Activated T-cell treated with anti-CD3 and anti-CD28 coated beads, Interleukin-2, amount 50 U/mL, for 4 hours (primary cell): Measurements from ENCODE around the gene AATK. TPM values are rescaled to one million over a fixed set of nuclear protein-coding genes. Genes with fewer than 3 reads are reported as not detected.
"Not testable (repeated sequence)": the region's sequence is repeated elsewhere in the genome, so short reads cannot be mapped to it uniquely, and the experiment has no call there.

Source experiments
- ATAC-seq, 2 donors: fragments of 200-7000 bp; cut with Tn5 transposase; one replicate each; pipeline ENCODE4 v1.10.0; 2021
- DNase-seq: peaks from one replicate; pipeline ENCODE4 v3.0.0-alpha.2; 2020
- H3K27me3 Mint-ChIP-seq: one replicate; pipeline ENCODE4 v1.8.0; 2021; ENCODE audit warnings: low read depth, mixed read lengths
- H3K36me3 Mint-ChIP-seq: one replicate; pipeline ENCODE4 v1.8.0; 2022; ENCODE audit warnings: mixed read lengths; ENCODE audit not compliant: insufficient read depth
- H3K4me1 Mint-ChIP-seq: one replicate; pipeline ENCODE4 v1.8.0; 2021; ENCODE audit warnings: low read depth, mixed read lengths
- H3K4me3 Mint-ChIP-seq: one replicate; pipeline ENCODE4 v1.8.0; 2021; ENCODE audit warnings: mild to moderate bottlenecking, moderate library complexity, mixed read lengths
- H3K9me3 Mint-ChIP-seq: one replicate; pipeline ENCODE4 v1.8.0; 2021; ENCODE audit warnings: mixed read lengths
- total RNA-seq, 3 donors: library from RNA; stranded (reverse); gene quantifications; one replicate each; pipeline ENCODE4 v1.2.1, GENCODE V29; 2021

The AATK gene
- total RNA-seq, 3 donors from 2014 or later = 0.46 to 3.8 (median 0.87) TPM

- H3K4me3 Mint-ChIP-seq, ATAC-seq, H3K27me3 Mint-ChIP-seq, H3K4me1 Mint-ChIP-seq, H3K9me3 Mint-ChIP-seq, H3K36me3 Mint-ChIP-seq, DNase-seq: not testable (repeated sequence)
These were observed 12.0 kb downstream of the AATK start for GRCh38 chr17:81154016-81154415.

GRCh38 chr17:81153340-81153803 is 12.6 kb downstream of the AATK start:
- Mint-ChIP-seq H3K4me1 (no peaks in the 10 kb centered on the region), H3K9me3 (no peaks in the 10 kb centered on the region), H3K36me3 (no peaks in the 10 kb centered on the region), H3K27me3 (peaks cover 4% of the 10 kb centered on the region), H3K4me3 (no peak overlapping the region)
- DNase-seq = no peak
- no peak for ATAC-seq

DNA sequence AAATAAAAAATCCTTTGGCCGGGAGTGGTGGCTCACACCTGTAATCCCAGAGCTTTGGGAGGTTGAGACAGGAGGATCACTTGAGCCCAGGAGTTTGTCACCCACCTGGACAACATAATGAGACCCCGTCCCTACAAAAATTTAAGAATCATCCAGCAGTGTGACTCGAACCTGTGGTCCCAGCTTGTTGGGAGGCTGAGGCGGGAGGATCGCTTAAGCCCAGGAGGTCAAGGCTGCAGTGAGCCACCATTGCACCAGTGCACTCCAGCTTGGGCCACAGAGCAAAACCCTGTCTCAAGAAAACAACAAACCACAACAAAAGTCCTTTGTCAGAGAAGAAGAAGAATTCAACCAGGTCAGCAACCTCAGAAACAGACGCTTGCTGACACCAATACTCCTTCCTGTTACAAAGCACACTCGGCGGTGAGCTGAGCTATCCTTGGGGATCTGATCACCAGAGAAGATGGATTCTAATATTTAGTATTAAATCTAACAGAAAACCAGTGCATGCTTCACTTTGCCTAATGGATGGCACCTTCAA is 13.7 kb downstream of the AATK start:
- Mint-ChIP-seq H3K4me1 (no peaks in the 10 kb centered on the region), H3K27me3 (peaks cover 4% of the 10 kb centered on the region), H3K4me3 (no peak overlapping the region), H3K9me3 (no peaks in the 10 kb centered on the region), H3K36me3 (no peaks in the 10 kb centered on the region)
- no peak for DNase-seq
- no peak for ATAC-seq

- H3K27me3 Mint-ChIP-seq = peaks cover 4% of the 10 kb centered on the region
- H3K4me1 Mint-ChIP-seq = no peaks in the 10 kb centered on the region
- H3K36me3 Mint-ChIP-seq = no peaks in the 10 kb centered on the region
- no peaks in the 10 kb centered on the region for H3K9me3 Mint-ChIP-seq
- no peak for DNase-seq
- no peak overlapping the region for H3K4me3 Mint-ChIP-seq
- no peak for ATAC-seq
These were observed 14.7 kb downstream of the AATK start for GRCh38 chr17:81151278-81151677.

- ATAC-seq (no peak), DNase-seq (no peak)
- Mint-ChIP-seq H3K4me1 (no peaks in the 10 kb centered on the region), H3K27me3 (peaks cover 4% of the 10 kb centered on the region), H3K9me3 (no peaks in the 10 kb centered on the region), H3K36me3 (no peaks in the 10 kb centered on the region), H3K4me3 (no peak overlapping the region)
These were observed 15.5 kb downstream of the AATK start for GRCh38 chr17:81150377-81151077.

GRCh38 chr17:81148986-81149533 is 17.0 kb downstream of the AATK start:
- peaks cover 4% of the 10 kb centered on the region for H3K27me3 Mint-ChIP-seq
- no peaks in the 10 kb centered on the region for H3K4me1 Mint-ChIP-seq
- ATAC-seq (no peak), DNase-seq (no peak)
- no peak overlapping the region for H3K4me3 Mint-ChIP-seq
- no peaks in the 10 kb centered on the region for H3K9me3 Mint-ChIP-seq
- no peaks in the 10 kb centered on the region for H3K36me3 Mint-ChIP-seq

DNA sequence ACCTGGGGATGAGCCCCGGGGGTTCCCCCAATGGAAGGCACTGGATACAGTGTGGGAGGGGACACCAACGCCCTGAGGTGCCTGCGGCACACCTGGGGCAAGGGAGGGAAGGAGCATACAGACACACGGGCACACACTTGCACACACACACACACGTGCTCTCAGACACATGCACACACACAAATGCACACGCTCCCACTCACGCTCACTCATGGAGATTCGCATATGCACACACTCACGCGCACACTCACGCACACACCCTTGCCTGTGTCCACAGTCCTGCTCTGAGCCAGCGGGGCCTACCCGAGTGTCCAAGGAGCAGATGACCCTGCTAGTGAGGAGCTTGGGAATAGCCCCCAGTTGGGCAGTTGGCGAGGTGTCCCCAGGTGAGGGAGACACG is 17.4 kb downstream of the AATK start:
- Mint-ChIP-seq H3K4me1 (no peaks in the 10 kb centered on the region), H3K27me3 (peaks cover 4% of the 10 kb centered on the region), H3K9me3 (no peaks in the 10 kb centered on the region), H3K36me3 (no peaks in the 10 kb centered on the region), H3K4me3 (no peak overlapping the region)
- DNase-seq = no peak
- no peak for ATAC-seq

- H3K27me3 Mint-ChIP-seq = peaks cover 4% of the 10 kb centered on the region
- H3K4me3 Mint-ChIP-seq = no peak overlapping the region
- DNase-seq = no peak
- no peak for ATAC-seq
- no peaks in the 10 kb centered on the region for H3K36me3 Mint-ChIP-seq
- H3K9me3 Mint-ChIP-seq = no peaks in the 10 kb centered on the region
- no peaks in the 10 kb centered on the region for H3K4me1 Mint-ChIP-seq
These were observed 18.3 kb downstream of the AATK start for GRCh38 chr17:81147701-81148100.

GRCh38 chr17:81146208-81146607 is 19.8 kb downstream of the AATK start:
- H3K36me3 Mint-ChIP-seq, H3K4me3 Mint-ChIP-seq, H3K27me3 Mint-ChIP-seq, H3K4me1 Mint-ChIP-seq, ATAC-seq, DNase-seq, H3K9me3 Mint-ChIP-seq: not testable (repeated sequence)

DNA sequence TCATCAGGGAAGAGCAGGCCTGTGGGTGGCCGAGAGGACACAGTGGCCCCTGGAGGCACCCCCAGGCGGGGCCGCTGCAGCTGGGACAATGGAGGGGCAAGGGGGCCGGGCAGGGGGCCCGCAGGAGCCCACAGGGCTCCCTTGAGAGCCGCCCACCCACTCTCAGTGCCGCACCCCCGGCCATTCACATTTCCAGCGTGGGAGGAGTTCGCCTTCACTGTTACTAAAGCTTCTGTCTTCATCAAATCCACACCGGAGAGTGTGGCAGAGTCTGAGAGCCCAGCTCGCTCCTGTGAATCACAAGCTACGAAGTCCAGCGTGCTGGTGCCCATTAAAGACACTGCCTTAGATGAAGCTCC is 21.6 kb downstream of the AATK start:
- no peak for ATAC-seq
- no peak for DNase-seq
- no peaks in the 10 kb centered on the region for H3K27me3 Mint-ChIP-seq
- no peaks in the 10 kb centered on the region for H3K36me3 Mint-ChIP-seq
- no peaks in the 10 kb centered on the region for H3K4me1 Mint-ChIP-seq
- no peak overlapping the region for H3K4me3 Mint-ChIP-seq
- no peaks in the 10 kb centered on the region for H3K9me3 Mint-ChIP-seq

GRCh38 chr17:81143717-81144422 is 22.2 kb downstream of the AATK start:
- Mint-ChIP-seq H3K27me3 (no peaks in the 10 kb centered on the region), H3K4me1 (no peaks in the 10 kb centered on the region), H3K9me3 (no peaks in the 10 kb centered on the region), H3K36me3 (no peaks in the 10 kb centered on the region), H3K4me3 (no peak overlapping the region)
- DNase-seq = no peak
- no peak for ATAC-seq

GRCh38 chr17:81143200-81143527 is 22.9 kb downstream of the AATK start:
- Mint-ChIP-seq H3K4me1 (no peaks in the 10 kb centered on the region), H3K4me3 (no peak overlapping the region), H3K27me3 (no peaks in the 10 kb centered on the region), H3K9me3 (no peaks in the 10 kb centered on the region), H3K36me3 (no peaks in the 10 kb centered on the region)
- ATAC-seq = no peak
- DNase-seq = no peak

GRCh38 chr17:81142301-81143199 is 23.5 kb downstream of the AATK start:
- DNase-seq (peak; percentile 55), ATAC-seq (peak; percentile 75 to 78)
- Mint-ChIP-seq H3K27me3 (no peaks in the 10 kb centered on the region), H3K4me1 (no peaks in the 10 kb centered on the region), H3K4me3 (no peak overlapping the region), H3K9me3 (no peaks in the 10 kb centered on the region), H3K36me3 (no peaks in the 10 kb centered on the region)

DNA sequence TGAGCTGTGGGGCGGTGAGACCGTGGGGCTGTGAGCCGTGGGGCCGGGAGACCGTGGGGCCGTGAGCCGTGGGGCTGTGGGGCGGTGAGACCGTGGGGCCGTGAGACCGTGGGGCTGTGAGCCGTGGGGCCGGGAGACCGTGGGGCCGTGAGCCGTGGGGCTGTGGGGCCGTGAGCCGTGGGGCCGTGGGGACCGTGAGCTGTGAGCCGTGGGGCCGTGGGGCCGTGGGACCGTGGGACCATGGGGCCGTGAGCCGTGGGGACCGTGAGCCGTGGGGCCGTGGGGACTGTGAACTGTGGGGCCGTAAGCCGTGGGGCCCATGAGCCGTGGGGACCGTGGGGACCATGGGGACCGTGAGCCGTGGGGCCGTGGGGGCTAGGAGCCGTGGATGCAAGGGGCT is 25.3 kb downstream of the AATK start:
- ATAC-seq (no peak), DNase-seq (no peak)
- Mint-ChIP-seq H3K36me3 (no peaks in the 10 kb centered on the region), H3K27me3 (no peaks in the 10 kb centered on the region), H3K9me3 (no peaks in the 10 kb centered on the region), H3K4me3 (no peak overlapping the region), H3K4me1 (no peaks in the 10 kb centered on the region)
